HCT116 (cell line): ENCODE data around the gene COLEC11. TPM values are rescaled to one million over a fixed set of nuclear protein-coding genes. Genes with fewer than 3 reads are reported as not detected.

ENCODE experiments used
- ATAC-seq: fragments of 200-7000 bp; cut with Tn5 transposase; 2 replicates; pipeline ENCODE4 v1.9.1; 2020; ENCODE audit warnings: mild to moderate bottlenecking, moderate library complexity
- BruUV-seq: library from RNA; stranded (reverse); fragments of 400-500 nt; replicated peaks from 2 replicates; lab custom pipeline; 2021; lab: Mats Ljungman, UMichigan
- CTCF ChIA-PET: fragments of 300-600 bp; sonication (Branson Sonifier 250); formaldehyde crosslinking; loops from one replicate; lab custom pipeline; 2021; ENCODE audit warnings: antibody characterized with exemption; lab: Charles Lee
- POLR2A ChIA-PET: fragments of 300-600, 350-600 bp; sonication (Branson Sonifier 250); formaldehyde crosslinking; loops from one replicate; lab custom pipeline; 2021; ENCODE audit warnings: antibody characterized with exemption; lab: Charles Lee
- RAD21 ChIA-PET, 2 experiments: fragments of 300-600 bp; sonication (Branson Sonifier 250); formaldehyde crosslinking; loops; one replicate each; lab custom pipeline; 2023; ENCODE audit warnings: low total read pairs in 2 of 2; ENCODE audit not compliant: uncharacterized antibody in 2 of 2, unreplicated experiment in 2 of 2, low non-redundant PET in 1 of 2; lab: Charles Lee
- DNase-seq: peaks from one replicate; pipeline ENCODE4 v3.0.0-alpha.2; 2010; ENCODE audit warnings: low read depth, low spot score
- H2AFZ ChIP-seq: fragments of 200-600 bp; shearing (Covaris generic), sonication (generic); 2 replicates; pipeline ENCODE4 v1.6.1; 2017; ENCODE audit warnings: low read depth, mixed run types, mixed read lengths, antibody characterized with exemption, low read length; ENCODE audit not compliant: poor library complexity, severe bottlenecking
- H3K27ac ChIP-seq: 2 replicates; pipeline ENCODE4 v1.5.1; 2012; ENCODE audit warnings: low read depth, low read length
- H3K27me3 ChIP-seq: fragments of 200-600 bp; sonication (generic); 2 replicates; pipeline ENCODE4 v1.6.1; 2016; ENCODE audit warnings: mixed run types, low read length, mixed read lengths; ENCODE audit not compliant: insufficient read depth
- H3K36me3 ChIP-seq, 2 experiments: fragments of 200-500 bp in 1 of 2; fragments of 200-600 bp in 1 of 2; sonication (Bioruptor generic) in 1 of 2; sonication (generic) in 1 of 2; 2 replicates each; pipeline versions ENCODE4 v1.5.1 to v1.6.1; 2014 to 2016; ENCODE audit warnings: low read length in 2 of 2, inconsistent platforms in 1 of 2, mixed read lengths in 1 of 2, mixed run types in 1 of 2; ENCODE audit not compliant: insufficient read depth in 2 of 2, control insufficient read depth in 1 of 2
- H3K4me1 ChIP-seq, 2 experiments: fragments of 200-600 bp in 1 of 2; sonication (generic) in 1 of 2; 2 replicates each; pipeline versions ENCODE4 v1.5.1 to v1.6.1; 2012 to 2017; ENCODE audit warnings: low read length in 2 of 2, inconsistent platforms in 1 of 2, mild to moderate bottlenecking in 1 of 2, mixed read lengths in 1 of 2, mixed run types in 1 of 2, moderate library complexity in 1 of 2; ENCODE audit not compliant: insufficient read depth in 2 of 2, control insufficient read depth in 1 of 2
- H3K4me2 ChIP-seq: fragments of 200-600 bp; sonication (generic); 2 replicates; pipeline ENCODE4 v1.6.1; 2017; ENCODE audit warnings: mixed run types, low read length, mixed read lengths
- H3K4me3 ChIP-seq, 2 experiments: fragments of 200-600 bp in 1 of 2; sonication (generic) in 1 of 2; replicated peaks in 1 of 2; 2 replicates each; pipeline ENCODE4 v1.5.1; 2011 to 2016; ENCODE audit warnings: low read length in 2 of 2, control low read depth in 1 of 2, low read depth in 1 of 2, mild to moderate bottlenecking in 1 of 2, mixed read lengths in 1 of 2, mixed run types in 1 of 2
- H3K79me2 ChIP-seq: fragments of 200-600 bp; sonication (generic); 2 replicates; pipeline ENCODE4 v1.6.1; 2017; ENCODE audit warnings: mild to moderate bottlenecking, mixed run types, low read length, moderate library complexity, mixed read lengths; ENCODE audit not compliant: insufficient read depth
- H3K9ac ChIP-seq: fragments of 200-600 bp; sonication (generic); 2 replicates; pipeline ENCODE4 v1.6.1; 2016; ENCODE audit warnings: low read length, mixed read lengths
- H3K9me2 ChIP-seq: fragments of 200-600 bp; sonication (generic), shearing (Covaris generic); 2 replicates; pipeline ENCODE4 v1.6.1; 2017; ENCODE audit warnings: mixed run types, mild to moderate bottlenecking, moderate library complexity; ENCODE audit not compliant: insufficient read depth
- H3K9me3 ChIP-seq, 2 experiments: fragments of 200-500 bp in 1 of 2; fragments of 200-600 bp in 1 of 2; sonication (Bioruptor generic) in 1 of 2; sonication (generic) in 1 of 2; 2 replicates each; pipeline ENCODE4 v1.6.1; 2014 to 2017; ENCODE audit warnings: low read length in 2 of 2, mixed read lengths in 2 of 2, inconsistent platforms in 1 of 2, low read depth in 1 of 2, mild to moderate bottlenecking in 1 of 2, mixed run types in 1 of 2, moderate library complexity in 1 of 2; ENCODE audit not compliant: control insufficient read depth in 1 of 2, insufficient read depth in 1 of 2
- H4K20me1 ChIP-seq: fragments of 200-600 bp; sonication (generic), shearing (Covaris generic); 2 replicates; pipeline ENCODE4 v1.6.1; 2017; ENCODE audit warnings: mixed run types, mild to moderate bottlenecking, moderate library complexity; ENCODE audit not compliant: insufficient read depth
- EGR1 ChIP-seq: IDR thresholded peaks from 2 replicates; pipeline ENCODE4 v1.6.1; 2012; ENCODE audit warnings: low read depth
- EZH2 ChIP-seq: fragments of 200-600 bp; sonication (generic); IDR thresholded peaks from 2 replicates; pipeline ENCODE4 v1.6.1; 2017; ENCODE audit warnings: antibody characterized with exemption, mixed run types
- FOSL1 ChIP-seq: IDR thresholded peaks from 2 replicates; pipeline ENCODE4 v1.6.1; 2012; ENCODE audit warnings: low read depth
- POLR2AphosphoS5 ChIP-seq: IDR thresholded peaks from 2 replicates; pipeline ENCODE4 v1.6.1; 2011; ENCODE audit warnings: mild to moderate bottlenecking, low read depth, low read length, moderate library complexity
- RAD21 ChIP-seq: IDR thresholded peaks from 2 replicates; pipeline ENCODE4 v1.6.1; 2012; ENCODE audit warnings: low read depth, mild to moderate bottlenecking
- SP1 ChIP-seq: IDR thresholded peaks from 2 replicates; pipeline ENCODE4 v1.6.1; 2012; ENCODE audit warnings: low read depth
- YY1 ChIP-seq: IDR thresholded peaks from 2 replicates; pipeline ENCODE4 v1.6.1; 2011; ENCODE audit warnings: low read length, low read depth, moderate library complexity, mild to moderate bottlenecking; ENCODE audit not compliant: insufficient replicate concordance; ENCODE audit errors: extremely low read depth
- ZFX ChIP-seq: fragments of 450-650 bp; IDR thresholded peaks from 2 replicates; pipeline ENCODE4 v1.6.1; 2017
- intact Hi-C: fragments of 100-400 bp; cut with micrococcal nuclease; formaldehyde crosslinking; loops from 2 replicates; pipeline ENCODE4 v1.10.0; 2022
- total RNA-seq: library from RNA; stranded (reverse); gene quantifications from one replicate; pipeline ENCODE4 v1.2.1, GENCODE V29; 2021; ENCODE audit not compliant: unreplicated experiment
- TF ChIP-seq, protein P1 (sequence below): IDR thresholded peaks from 2 replicates; pipeline ENCODE4 v1.6.1; 2012
- TF ChIP-seq, protein P2 (sequence below): IDR thresholded peaks from 2 replicates; pipeline ENCODE4 v1.6.1; 2012; ENCODE audit warnings: low read depth

COLEC11 gene
- total RNA-seq, 1 experiment from 2014 or later = 0.15 TPM

DNA sequence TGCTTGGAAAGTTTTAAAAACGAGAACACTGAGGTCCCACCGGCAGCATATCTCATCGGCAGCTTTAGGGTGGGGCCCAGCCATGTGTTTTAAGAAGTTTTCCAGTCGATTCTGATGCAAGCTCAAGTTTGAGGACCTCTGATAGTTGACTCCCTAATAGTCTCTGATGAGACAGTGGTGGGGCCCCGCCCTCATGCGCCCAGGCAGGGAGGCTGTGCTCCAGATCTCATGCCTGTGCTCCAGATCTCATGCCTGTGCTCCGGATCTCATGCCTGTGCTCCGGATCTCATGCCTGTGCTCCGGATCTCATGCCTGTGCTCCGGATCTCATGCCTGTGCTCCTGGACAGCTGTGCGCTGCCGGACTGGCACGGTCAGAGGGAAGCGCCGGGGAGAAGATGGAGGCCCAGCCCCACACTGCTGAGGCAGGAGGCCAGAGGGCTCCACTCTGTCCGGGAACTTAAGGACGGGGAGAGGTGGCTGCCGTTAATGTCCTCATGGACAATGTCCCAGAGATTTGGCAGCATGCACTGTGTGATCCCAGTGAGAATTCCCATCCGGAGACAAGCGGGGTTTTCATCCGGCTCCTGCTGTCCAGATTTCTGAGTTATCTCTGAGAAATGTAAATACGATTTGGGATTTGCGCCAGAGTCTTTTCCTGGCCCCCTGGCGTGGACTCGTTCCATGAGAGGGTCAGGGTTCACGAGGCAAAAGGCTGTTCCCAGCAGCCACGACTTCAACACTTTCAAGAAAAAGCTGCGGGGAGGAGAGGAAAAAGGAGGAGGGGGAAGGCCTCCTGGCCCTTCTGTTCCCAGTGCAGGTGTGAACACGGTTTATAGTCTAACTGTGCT is 9.4 kb upstream of the COLEC11 start:
- ChIA-PET POLR2A (no interaction called here), CTCF (no interaction called here)
- intact Hi-C loops = no loop called here

More for the DNA sequence above, 9.4 kb upstream of the COLEC11 start:
- Histone ChIP-seq H3K9me3 (no peaks in the 10 kb centered on the region), H3K27me3 (no peaks in the 10 kb centered on the region), H3K4me1 (no peaks in the 10 kb centered on the region), H2AFZ (no peak overlapping the region), H4K20me1 (peaks cover 7% of the 10 kb centered on the region; the same call in 1 of the 2 replicates), H3K9ac (no peak overlapping the region), H3K9me2 (no peaks in the 10 kb centered on the region), H3K4me2 (no peak overlapping the region), H3K36me3 (peaks cover 17 to 23% of the 10 kb centered on the region in 2 experiments; a peak in 3 of 4 replicates), H3K4me3 (no peak overlapping the region), H3K27ac (no peak overlapping the region), H3K79me2 (peaks cover 13% of the 10 kb centered on the region)
- no TSS peak for BruUV-seq
- DNase-seq (no peak), ATAC-seq (no peak)
- RAD21 ChIA-PET = no interaction called here
- TF ChIP-seq RAD21 (no peak), ZFX (no peak), FOSL1 (no peak), EGR1 (no peak), EZH2 (no peak), POLR2AphosphoS5 (no peak), YY1 (no peak), SP1 (no peak)
- TF ChIP-seq, protein P1, sequence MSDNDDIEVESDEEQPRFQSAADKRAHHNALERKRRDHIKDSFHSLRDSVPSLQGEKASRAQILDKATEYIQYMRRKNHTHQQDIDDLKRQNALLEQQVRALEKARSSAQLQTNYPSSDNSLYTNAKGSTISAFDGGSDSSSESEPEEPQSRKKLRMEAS = no peak
- TF ChIP-seq, protein P2, sequence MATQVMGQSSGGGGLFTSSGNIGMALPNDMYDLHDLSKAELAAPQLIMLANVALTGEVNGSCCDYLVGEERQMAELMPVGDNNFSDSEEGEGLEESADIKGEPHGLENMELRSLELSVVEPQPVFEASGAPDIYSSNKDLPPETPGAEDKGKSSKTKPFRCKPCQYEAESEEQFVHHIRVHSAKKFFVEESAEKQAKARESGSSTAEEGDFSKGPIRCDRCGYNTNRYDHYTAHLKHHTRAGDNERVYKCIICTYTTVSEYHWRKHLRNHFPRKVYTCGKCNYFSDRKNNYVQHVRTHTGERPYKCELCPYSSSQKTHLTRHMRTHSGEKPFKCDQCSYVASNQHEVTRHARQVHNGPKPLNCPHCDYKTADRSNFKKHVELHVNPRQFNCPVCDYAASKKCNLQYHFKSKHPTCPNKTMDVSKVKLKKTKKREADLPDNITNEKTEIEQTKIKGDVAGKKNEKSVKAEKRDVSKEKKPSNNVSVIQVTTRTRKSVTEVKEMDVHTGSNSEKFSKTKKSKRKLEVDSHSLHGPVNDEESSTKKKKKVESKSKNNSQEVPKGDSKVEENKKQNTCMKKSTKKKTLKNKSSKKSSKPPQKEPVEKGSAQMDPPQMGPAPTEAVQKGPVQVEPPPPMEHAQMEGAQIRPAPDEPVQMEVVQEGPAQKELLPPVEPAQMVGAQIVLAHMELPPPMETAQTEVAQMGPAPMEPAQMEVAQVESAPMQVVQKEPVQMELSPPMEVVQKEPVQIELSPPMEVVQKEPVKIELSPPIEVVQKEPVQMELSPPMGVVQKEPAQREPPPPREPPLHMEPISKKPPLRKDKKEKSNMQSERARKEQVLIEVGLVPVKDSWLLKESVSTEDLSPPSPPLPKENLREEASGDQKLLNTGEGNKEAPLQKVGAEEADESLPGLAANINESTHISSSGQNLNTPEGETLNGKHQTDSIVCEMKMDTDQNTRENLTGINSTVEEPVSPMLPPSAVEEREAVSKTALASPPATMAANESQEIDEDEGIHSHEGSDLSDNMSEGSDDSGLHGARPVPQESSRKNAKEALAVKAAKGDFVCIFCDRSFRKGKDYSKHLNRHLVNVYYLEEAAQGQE = no peak
